PFSK-1 (cell line): Measurements from ENCODE around the gene AVPI1.

ENCODE experiments used
- FOXP2 ChIP-seq: optimal IDR thresholded peaks from 2 replicates; pipeline ENCODE3; 2011; ENCODE audit warnings: borderline replicate concordance, control low read depth, inconsistent platforms; ENCODE audit not compliant: insufficient read depth; ENCODE audit errors: extremely low read length, extremely low read depth
- POLR2AphosphoS5 ChIP-seq: IDR thresholded peaks from 2 replicates; pipeline ENCODE4 v1.6.1; 2012; ENCODE audit warnings: low read depth, mild to moderate bottlenecking, control low read depth, low read length, moderate library complexity
- REST ChIP-seq, 2 experiments: IDR thresholded peaks; 2 replicates each; pipeline versions ENCODE4 v1.6.1 to v1.8.0; 2011 to 2012; ENCODE audit warnings: low read depth in 2 of 2, low read length in 2 of 2, control low read depth in 1 of 2, inconsistent platforms in 1 of 2, mild to moderate bottlenecking in 1 of 2, moderate library complexity in 1 of 2; ENCODE audit not compliant: insufficient read depth in 1 of 2
- SIN3A ChIP-seq: IDR thresholded peaks from 2 replicates; pipeline ENCODE4 v1.6.1; 2012; ENCODE audit warnings: mild to moderate bottlenecking, low read length, moderate library complexity, borderline replicate concordance; ENCODE audit not compliant: insufficient read depth
- TAF1 ChIP-seq: IDR thresholded peaks from 2 replicates; pipeline ENCODE4 v1.6.1; 2012; ENCODE audit warnings: low read length, control low read depth, borderline replicate concordance; ENCODE audit not compliant: insufficient read depth

Gene AVPI1

DNA sequence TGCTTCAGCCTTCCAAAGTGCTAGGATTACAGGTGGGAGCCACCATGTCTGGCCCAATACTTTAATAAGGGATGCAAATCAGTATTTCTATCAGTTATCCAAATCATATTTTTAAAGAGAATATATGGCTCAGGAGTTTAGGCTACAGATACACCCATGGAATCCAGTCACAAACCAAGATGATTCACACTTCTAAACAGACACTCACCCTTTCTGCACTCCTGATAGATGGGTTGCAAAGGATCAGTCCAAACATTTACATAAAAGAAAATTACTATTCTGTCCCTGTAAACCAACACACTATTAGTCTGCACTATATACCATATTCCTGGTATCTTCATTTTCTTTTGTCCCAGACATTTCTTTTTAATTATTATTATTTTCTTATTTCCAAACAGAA lies 55.9 kb downstream of the AVPI1 start:
- no peak for TF ChIP-seq TAF1

DNA sequence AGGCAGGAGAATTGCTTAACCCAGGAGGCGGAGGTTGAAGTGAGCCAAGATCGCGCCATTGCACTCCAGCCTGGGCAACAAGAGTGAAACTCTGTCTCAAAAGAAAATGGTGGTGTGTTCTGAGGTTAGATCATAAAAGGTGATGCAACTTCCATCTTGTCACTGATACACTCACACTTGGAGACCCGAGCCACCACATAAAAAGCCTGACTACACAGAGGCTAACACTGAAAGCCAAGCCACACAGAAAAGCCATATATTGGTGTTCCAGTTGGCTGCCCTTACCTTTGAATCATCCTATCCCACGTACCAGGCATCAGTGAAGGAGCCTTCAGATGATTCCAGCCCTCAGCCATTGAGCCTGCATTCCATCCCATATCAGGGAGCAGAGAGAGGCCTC lies 57.8 kb downstream of the AVPI1 start:
- TF ChIP-seq SIN3A, result no peak
- TF ChIP-seq TAF1, result no peak
- no peak for TF ChIP-seq FOXP2
- no peak for TF ChIP-seq POLR2AphosphoS5
- TF ChIP-seq REST (IDR thresholded peaks at IDR 0.05; ENCODE audit: insufficient read depth in 1 of 2, low read depth in 2 of 2, low read length in 2 of 2), result no peak

GRCh38 chr10:97628228-97628627 lies 58.8 kb downstream of the AVPI1 start:
- TF ChIP-seq POLR2AphosphoS5 (no peak), SIN3A (no peak), TAF1 (no peak), FOXP2 (no peak), REST (IDR thresholded peaks at IDR 0.05; ENCODE audit: insufficient read depth in 1 of 2, low read depth in 2 of 2, low read length in 2 of 2) (no peak)

DNA sequence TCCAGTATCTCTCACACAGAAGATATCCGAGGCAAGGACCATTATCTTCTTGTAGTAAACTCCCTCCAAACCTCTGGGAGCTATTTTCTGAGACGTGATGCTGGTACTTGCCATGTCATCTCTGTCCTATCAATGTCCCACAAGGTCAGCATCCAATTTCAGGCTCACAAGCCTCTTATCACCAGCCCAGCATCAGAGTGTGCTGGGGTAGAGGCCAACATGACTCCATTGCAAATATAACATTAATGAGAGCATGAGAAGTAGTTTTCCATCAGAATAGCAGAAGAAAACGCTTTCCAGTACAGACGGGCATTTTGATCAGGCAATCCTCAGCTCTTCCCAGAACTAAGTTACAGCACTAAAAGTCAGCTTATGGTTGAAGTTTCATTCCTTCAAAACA lies 59.3 kb downstream of the AVPI1 start:
- TF ChIP-seq SIN3A (no peak), POLR2AphosphoS5 (no peak), REST (IDR thresholded peaks at IDR 0.05; ENCODE audit: insufficient read depth in 1 of 2, low read depth in 2 of 2, low read length in 2 of 2) (no peak), FOXP2 (no peak), TAF1 (no peak)
